Prostate gland (tissue), 2 donors: ENCODE results near the gene CEP72.

Source experiments
- POLR2A ChIP-seq: fragments of 450-650 bp; IDR thresholded peaks from one replicate; pipeline ENCODE4 v1.6.1; 2016; ENCODE audit warnings: antibody characterized with exemption, mild to moderate bottlenecking
- POLR2AphosphoS5 ChIP-seq: sonication (generic); formaldehyde crosslinking; IDR thresholded peaks from one replicate; pipeline ENCODE4 v1.6.1; 2017; ENCODE audit warnings: antibody characterized with exemption
- TF ChIP-seq, protein P1 (sequence below), 4 experiments: fragments of 200-600 bp in 2 of 4; fragments of 450-650 bp in 2 of 4; sonication (generic) in 2 of 4; IDR thresholded peaks; 1 replicate in 3 of 4; 2 replicates in 1 of 4; pipeline ENCODE4 v1.5.1; 2016 to 2019; ENCODE audit warnings: antibody characterized with exemption in 4 of 4, mild to moderate bottlenecking in 2 of 4, moderate library complexity in 2 of 4

DNA sequence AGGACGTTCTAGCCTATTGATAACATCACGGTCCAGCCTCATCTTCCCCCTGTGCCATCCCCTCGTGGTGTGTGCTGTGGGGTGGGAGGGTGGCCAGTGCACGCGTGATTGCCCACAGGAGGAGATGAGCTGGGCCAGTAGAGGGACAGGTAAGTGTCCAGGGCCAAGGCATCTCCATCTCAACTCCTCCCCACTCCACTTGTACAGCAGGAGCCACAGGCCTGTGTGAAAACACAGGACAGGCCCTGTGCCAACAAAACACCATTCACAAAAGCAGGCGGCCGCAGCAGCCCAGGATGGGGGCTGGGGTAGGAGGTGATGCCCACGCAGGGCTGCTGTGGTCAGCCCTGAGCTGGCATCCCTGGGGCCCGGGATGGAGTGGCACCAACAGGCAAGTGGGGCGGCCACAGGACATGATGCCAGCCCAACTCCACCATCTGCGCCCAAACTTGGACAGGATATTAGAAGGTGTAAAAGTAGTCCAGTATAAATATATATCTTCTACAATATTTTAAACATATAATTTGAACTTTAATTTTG, 48.4 kb downstream of the CEP72 start:
- TF ChIP-seq, protein P1, sequence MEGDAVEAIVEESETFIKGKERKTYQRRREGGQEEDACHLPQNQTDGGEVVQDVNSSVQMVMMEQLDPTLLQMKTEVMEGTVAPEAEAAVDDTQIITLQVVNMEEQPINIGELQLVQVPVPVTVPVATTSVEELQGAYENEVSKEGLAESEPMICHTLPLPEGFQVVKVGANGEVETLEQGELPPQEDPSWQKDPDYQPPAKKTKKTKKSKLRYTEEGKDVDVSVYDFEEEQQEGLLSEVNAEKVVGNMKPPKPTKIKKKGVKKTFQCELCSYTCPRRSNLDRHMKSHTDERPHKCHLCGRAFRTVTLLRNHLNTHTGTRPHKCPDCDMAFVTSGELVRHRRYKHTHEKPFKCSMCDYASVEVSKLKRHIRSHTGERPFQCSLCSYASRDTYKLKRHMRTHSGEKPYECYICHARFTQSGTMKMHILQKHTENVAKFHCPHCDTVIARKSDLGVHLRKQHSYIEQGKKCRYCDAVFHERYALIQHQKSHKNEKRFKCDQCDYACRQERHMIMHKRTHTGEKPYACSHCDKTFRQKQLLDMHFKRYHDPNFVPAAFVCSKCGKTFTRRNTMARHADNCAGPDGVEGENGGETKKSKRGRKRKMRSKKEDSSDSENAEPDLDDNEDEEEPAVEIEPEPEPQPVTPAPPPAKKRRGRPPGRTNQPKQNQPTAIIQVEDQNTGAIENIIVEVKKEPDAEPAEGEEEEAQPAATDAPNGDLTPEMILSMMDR (IDR thresholded peaks at IDR 0.05): no peak
- TF ChIP-seq POLR2A (no peak), POLR2AphosphoS5 (no peak)
